Chondrocyte (in vitro differentiated cells): ENCODE measurements around the gene ECD. TPM values are rescaled to one million over a fixed set of nuclear protein-coding genes. Genes with fewer than 3 reads are reported as not detected.

Experiments
- DNase-seq: peaks from one replicate; pipeline ENCODE4 v3.0.0; 2021; ENCODE audit warnings: mixed read lengths, low spot score
- H3K27ac Mint-ChIP-seq: one replicate; pipeline ENCODE4 v1.8.0; 2021; ENCODE audit warnings: mild to moderate bottlenecking, moderate library complexity, mixed read lengths; ENCODE audit not compliant: unreplicated experiment
- H3K27me3 Mint-ChIP-seq: 2 replicates; pipeline ENCODE4 v1.8.0; 2021; ENCODE audit warnings: low read depth, mixed read lengths
- H3K36me3 Mint-ChIP-seq: 2 replicates; pipeline ENCODE4 v1.8.0; 2021; ENCODE audit warnings: low read depth, mixed read lengths
- H3K4me1 Mint-ChIP-seq: 2 replicates; pipeline ENCODE4 v1.8.0; 2021; ENCODE audit warnings: low read depth, mild to moderate bottlenecking, mixed read lengths
- H3K4me3 Mint-ChIP-seq: one replicate; pipeline ENCODE4 v1.8.0; 2021; ENCODE audit warnings: mild to moderate bottlenecking, moderate library complexity, mixed read lengths; ENCODE audit not compliant: unreplicated experiment
- H3K9me3 Mint-ChIP-seq: 2 replicates; pipeline ENCODE4 v1.8.0; 2021; ENCODE audit warnings: low read depth, mixed read lengths
- long read RNA-seq: library from polyadenylated mRNA; stranded (forward); transcript quantifications from one replicate; pipeline ENCODE4 v2.0.0, GENCODE V29; 2021
- total RNA-seq: library from RNA; stranded (reverse); gene quantifications from 3 replicates; pipeline ENCODE4 v1.2.1, GENCODE V29; 2021
- TF ChIP-seq, protein P1 (sequence below): fragments of 200-600 bp; sonication (generic); IDR thresholded peaks from 2 replicates; pipeline ENCODE4 v1.5.0; 2021; ENCODE audit warnings: antibody characterized with exemption, mild to moderate bottlenecking, moderate library complexity

The ECD gene
- total RNA-seq: 25.4 to 30.2 TPM (median 26.6 TPM) in 3 replicates
- long read RNA-seq, transcript ECD-201 (14 exons, 3,069 nt): major isoform, 36 of 41 reads
- long read RNA-seq, partial matches to known transcripts: 2 of 41 reads
- long read RNA-seq, other reads (novel, unspliced or antisense): 3 of 41 reads

DNA sequence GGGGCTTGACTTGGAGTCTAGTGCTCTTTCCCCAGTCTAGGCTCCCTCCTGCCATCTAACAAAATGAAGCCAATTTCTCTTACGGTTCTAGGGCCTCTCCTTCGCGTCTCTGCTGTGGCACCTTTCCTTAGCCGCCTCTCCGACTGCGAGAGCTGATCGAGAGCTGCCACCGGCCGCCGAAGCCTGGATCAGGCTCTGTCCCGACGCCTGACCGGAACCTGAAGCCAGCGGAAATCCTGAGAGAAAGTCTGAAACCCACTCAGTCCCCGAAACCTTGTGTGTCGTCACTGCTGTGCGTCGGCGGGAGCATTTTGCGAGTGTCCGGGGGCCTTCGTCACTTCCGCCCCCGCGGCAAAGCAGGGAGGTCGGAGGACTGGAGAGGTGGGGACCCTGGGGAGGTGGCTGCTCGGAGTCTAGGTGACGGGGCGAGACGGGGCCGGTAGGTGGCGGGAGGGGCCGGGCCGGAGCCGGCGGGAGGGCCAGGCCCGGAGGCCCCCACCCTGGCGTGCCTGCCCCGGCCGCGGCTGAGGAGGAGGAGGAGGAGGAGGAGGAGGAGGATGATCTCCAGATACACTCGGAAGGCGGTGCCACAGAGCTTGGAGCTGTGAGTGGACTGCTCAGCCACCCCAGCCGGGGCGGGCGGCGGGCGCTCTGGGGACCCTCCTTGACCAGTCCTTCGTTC lies at the start of gene ECD, which contains the start of gene FAM149B1:
ECD (minus strand) TSS at position 226 of the 682 bp plus-strand sequence. CDS start 4,071 bp downstream, outside the sequence.
FAM149B1 (plus strand) TSS at position 337 of the 682 bp plus-strand sequence; CDS start at position 558, 221 bp downstream.
- Mint-ChIP-seq H3K9me3 (no peaks in the 10 kb centered on the region), H3K4me1 (peaks cover 33% of the 10 kb centered on the region), H3K27me3 (no peaks in the 10 kb centered on the region), H3K4me3 (peak within 1 kb of the TSS; percentile 98), H3K27ac (peak within 1 kb of the TSS; percentile 100), H3K36me3 (peaks cover 4% of the 10 kb centered on the region)
- TF ChIP-seq, protein P1, sequence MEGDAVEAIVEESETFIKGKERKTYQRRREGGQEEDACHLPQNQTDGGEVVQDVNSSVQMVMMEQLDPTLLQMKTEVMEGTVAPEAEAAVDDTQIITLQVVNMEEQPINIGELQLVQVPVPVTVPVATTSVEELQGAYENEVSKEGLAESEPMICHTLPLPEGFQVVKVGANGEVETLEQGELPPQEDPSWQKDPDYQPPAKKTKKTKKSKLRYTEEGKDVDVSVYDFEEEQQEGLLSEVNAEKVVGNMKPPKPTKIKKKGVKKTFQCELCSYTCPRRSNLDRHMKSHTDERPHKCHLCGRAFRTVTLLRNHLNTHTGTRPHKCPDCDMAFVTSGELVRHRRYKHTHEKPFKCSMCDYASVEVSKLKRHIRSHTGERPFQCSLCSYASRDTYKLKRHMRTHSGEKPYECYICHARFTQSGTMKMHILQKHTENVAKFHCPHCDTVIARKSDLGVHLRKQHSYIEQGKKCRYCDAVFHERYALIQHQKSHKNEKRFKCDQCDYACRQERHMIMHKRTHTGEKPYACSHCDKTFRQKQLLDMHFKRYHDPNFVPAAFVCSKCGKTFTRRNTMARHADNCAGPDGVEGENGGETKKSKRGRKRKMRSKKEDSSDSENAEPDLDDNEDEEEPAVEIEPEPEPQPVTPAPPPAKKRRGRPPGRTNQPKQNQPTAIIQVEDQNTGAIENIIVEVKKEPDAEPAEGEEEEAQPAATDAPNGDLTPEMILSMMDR: peak; percentile 57
- DNase-seq: peak; percentile 96

DNA sequence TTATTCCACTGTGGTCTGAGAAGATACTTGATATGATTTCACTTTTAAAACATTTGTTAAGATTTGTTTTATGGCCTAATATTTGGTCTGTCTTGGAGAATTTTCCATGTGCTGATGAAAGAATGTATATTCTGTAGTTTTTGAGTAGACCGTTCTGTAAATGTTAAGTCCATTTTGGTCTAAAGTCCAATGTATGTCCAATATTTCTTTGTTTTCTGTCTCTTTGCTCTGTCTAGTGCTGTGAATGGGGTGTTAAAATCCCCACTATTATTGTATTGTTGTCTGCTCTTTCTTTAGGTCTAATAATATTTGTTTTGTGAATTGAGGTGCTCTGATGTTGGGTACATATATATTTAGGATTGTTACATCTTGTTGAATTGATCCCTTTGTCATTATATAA lies 47.9 kb upstream of the ECD start:
- Mint-ChIP-seq H3K27me3 (no peaks in the 10 kb centered on the region), H3K4me3 (no peak overlapping the region), H3K4me1 (peaks cover 10% of the 10 kb centered on the region), H3K9me3 (peaks cover 4% of the 10 kb centered on the region), H3K36me3 (peaks cover 34% of the 10 kb centered on the region), H3K27ac (peak overlapping the region; percentile 49)
- no peak for DNase-seq
- TF ChIP-seq, protein P1: no peak

DNA sequence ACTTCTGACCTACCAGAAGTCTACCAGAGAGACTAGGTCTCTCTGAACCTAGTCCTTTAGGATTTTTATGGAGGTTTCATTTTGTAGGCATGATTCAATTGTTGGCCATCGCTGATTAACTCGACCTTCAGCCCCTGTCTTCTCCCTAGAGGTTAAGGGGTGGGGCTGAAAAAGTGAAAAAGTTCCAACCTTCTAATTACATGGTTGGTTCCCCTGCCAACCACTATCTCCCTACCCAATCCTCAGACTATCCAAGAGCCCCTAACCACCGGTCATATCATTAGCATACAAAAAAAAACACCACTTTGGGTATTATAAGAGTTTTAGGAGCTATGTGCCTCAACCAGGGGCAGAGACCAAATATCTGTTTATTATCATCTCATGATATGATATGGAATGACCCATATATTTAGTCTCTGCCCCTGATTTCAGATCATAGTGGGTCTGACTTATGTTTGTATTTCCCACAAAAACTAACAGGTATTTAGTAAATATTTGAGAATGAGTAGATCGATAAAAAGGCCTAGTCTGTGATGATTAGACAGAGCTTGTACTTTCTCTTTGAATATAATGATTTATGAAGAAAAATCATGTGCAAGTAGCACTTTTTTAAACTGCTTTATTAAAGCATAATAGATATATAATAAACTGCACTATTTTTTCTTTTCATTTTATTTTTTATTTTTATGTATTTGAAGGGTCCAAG lies 43.5 kb upstream of the ECD start:
- TF ChIP-seq, protein P1: no peak
- Mint-ChIP-seq H3K36me3 (peaks cover 18% of the 10 kb centered on the region), H3K4me3 (no peak overlapping the region), H3K27ac (no peak overlapping the region), H3K27me3 (no peaks in the 10 kb centered on the region), H3K4me1 (peaks cover 14% of the 10 kb centered on the region), H3K9me3 (peaks cover 4% of the 10 kb centered on the region)
- DNase-seq: no peak

DNA sequence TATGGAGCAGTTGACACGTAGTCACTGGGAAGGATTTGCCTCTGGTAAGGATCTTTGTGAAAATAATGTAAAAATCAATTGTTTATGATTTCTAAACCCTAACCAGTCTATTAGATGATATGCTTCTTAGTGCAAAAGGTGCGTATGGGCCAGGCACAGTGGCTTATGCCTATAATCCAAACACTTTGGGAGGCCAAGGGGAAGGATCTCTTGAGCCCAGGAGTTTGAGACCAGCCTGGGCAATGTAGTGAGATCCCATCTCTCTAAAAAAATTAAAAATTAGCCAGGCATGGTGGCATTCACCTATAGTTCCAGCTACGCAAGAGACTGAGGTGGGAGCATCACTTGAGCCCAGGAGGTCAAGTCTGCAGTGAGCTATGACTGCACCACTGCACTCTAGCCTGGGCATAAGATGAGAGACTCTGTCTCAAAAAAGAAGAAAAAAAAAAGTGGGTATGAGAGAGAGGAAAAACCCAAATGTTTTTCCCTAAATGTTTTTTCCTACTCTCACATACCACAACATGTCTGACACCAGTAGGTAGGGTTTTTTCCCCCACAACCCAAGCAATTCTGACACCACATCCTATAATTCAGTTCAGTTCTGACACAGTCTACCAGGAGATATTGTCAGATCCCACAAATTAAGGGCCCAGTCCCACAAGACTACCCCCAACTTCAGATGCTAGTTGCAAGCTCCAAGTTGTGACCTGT lies 42.7 kb upstream of the ECD start:
- Mint-ChIP-seq H3K27me3 (no peaks in the 10 kb centered on the region), H3K27ac (no peak overlapping the region), H3K4me3 (no peak overlapping the region), H3K9me3 (peaks cover 6% of the 10 kb centered on the region), H3K4me1 (peaks cover 11% of the 10 kb centered on the region), H3K36me3 (peaks cover 17% of the 10 kb centered on the region)
- TF ChIP-seq, protein P1: no peak
- DNase-seq: no peak

DNA sequence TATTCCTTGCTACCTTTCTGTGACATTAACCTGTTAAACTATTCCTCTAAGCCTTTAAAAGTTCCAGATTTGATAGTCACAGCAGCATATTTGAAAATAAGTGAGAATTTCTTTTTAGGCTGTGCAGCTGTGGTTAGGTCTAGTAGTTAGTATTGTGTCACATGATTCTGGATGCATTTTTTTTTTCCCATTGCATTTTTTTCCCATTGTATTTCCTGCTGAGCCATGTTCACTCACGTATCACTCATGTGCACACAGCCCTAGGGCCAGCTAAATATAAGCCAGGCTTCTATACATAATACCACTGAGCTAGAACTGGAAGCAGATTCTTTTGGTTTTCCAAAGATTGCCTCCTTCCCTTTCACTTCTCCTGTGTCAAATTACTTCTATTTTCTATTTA lies 41.9 kb upstream of the ECD start:
- DNase-seq: no peak
- H3K4me3 Mint-ChIP-seq: no peak overlapping the region
- H3K27me3 Mint-ChIP-seq: no peaks in the 10 kb centered on the region
- H3K27ac Mint-ChIP-seq: no peak overlapping the region
- TF ChIP-seq, protein P1: no peak
- H3K36me3 Mint-ChIP-seq: peaks cover 19% of the 10 kb centered on the region
- peaks cover 11% of the 10 kb centered on the region for H3K4me1 Mint-ChIP-seq
- peaks cover 6% of the 10 kb centered on the region for H3K9me3 Mint-ChIP-seq
